Osteoblast (primary cell): ENCODE measurements around the gene PRKACA. TPM values are rescaled to one million over a fixed set of nuclear protein-coding genes. Genes with fewer than 3 reads are reported as not detected.
A peak's percentile ranks its signal among the peaks of the same experiment; 100 is the strongest.

Source experiments
- DNase-seq: peaks from one replicate; pipeline ENCODE4 v3.0.0; 2011; ENCODE audit warnings: low spot score, mixed read lengths; ENCODE audit not compliant: insufficient read length; ENCODE audit errors: missing footprints
- H2AFZ ChIP-seq: 2 replicates; pipeline ENCODE4 v1.6.0; 2011; ENCODE audit warnings: mild to moderate bottlenecking, low read length
- H3K27ac ChIP-seq: 2 replicates; pipeline ENCODE4 v1.5.1; 2011; ENCODE audit warnings: mild to moderate bottlenecking, low read depth, low read length, moderate library complexity
- H3K27me3 ChIP-seq: 2 replicates; pipeline ENCODE4 v1.6.0; 2012; ENCODE audit warnings: mild to moderate bottlenecking, control low read depth, inconsistent platforms, low read length, moderate library complexity; ENCODE audit not compliant: insufficient read depth
- H3K36me3 ChIP-seq: 2 replicates; pipeline ENCODE4 v1.5.1; 2011; ENCODE audit warnings: mild to moderate bottlenecking, low read length, control low read depth, moderate library complexity; ENCODE audit not compliant: insufficient read depth
- H3K4me1 ChIP-seq: 2 replicates; pipeline ENCODE4 v1.5.1; 2011; ENCODE audit warnings: mild to moderate bottlenecking, low read length, control low read depth, moderate library complexity; ENCODE audit not compliant: insufficient read depth
- H3K4me2 ChIP-seq: 2 replicates; pipeline ENCODE4 v1.6.0; 2011; ENCODE audit warnings: mild to moderate bottlenecking, low read length; ENCODE audit not compliant: insufficient read depth
- H3K4me3 ChIP-seq: fragments of 200-600 bp; sonication (generic); 3 replicates; pipeline ENCODE4 v1.5.1; 2012; ENCODE audit warnings: mild to moderate bottlenecking, low read length, inconsistent platforms; ENCODE audit not compliant: insufficient read depth
- H3K79me2 ChIP-seq: 2 replicates; pipeline ENCODE4 v1.6.0; 2012; ENCODE audit warnings: mild to moderate bottlenecking, low read length, control low read depth, inconsistent platforms; ENCODE audit not compliant: insufficient read depth
- H3K9me3 ChIP-seq: 2 replicates; pipeline ENCODE4 v1.5.1; 2011; ENCODE audit warnings: low read depth, low read length, control low read depth
- H4K20me1 ChIP-seq: 2 replicates; pipeline ENCODE4 v1.6.0; 2012; ENCODE audit warnings: mild to moderate bottlenecking, low read length, control low read depth; ENCODE audit not compliant: insufficient read depth
- CTCF ChIP-seq: IDR thresholded peaks from 2 replicates; pipeline ENCODE4 v1.5.1; 2011; ENCODE audit warnings: mild to moderate bottlenecking, low read depth, low read length, moderate library complexity; ENCODE audit errors: extremely low read depth
- total RNA-seq: library from RNA; depleted of rRNA; stranded (reverse); fragments of >200 nt; gene quantifications from 2 replicates; pipeline ENCODE4 v1.2.3, GENCODE V29; 2012

PRKACA gene
- total RNA-seq, 1 donor: 45.6 TPM

DNA sequence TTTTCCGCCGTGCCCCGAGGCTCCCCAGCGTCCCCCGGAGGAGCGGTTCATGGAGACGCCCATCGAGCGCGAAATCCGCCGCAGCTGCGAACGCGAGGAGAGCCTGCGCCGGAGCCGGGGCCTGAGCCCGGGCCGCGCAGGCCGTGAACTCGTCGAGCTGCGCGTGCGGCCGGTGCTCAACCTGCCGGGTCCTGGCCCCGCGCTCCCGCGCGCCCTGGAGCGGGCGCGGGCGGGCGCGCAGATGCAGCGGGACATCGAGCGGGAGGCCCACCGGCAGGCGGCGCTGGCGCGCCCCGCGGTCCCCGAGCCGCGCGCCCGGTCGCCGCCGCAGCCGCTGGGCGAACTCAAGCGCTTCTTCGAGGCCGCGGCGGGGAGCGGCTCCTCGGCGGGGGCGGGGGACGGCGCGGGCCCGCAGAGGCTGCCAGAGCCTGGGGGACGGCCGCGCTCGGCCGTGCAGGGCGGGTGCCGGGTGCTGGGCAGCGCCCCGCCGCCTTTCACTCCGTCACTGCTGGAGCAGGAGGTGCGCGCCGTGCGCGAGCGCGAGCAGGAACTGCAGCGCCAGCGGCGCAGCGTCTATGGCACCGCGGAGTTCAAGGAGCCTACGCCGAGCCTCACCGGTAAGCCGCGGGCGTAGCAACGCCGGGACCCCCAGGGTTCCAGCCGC, 44.2 kb downstream of the PRKACA start:
- Histone ChIP-seq H3K36me3 (no peaks in the 10 kb centered on the region), H3K27ac (no peak overlapping the region), H3K79me2 (no peaks in the 10 kb centered on the region), H3K4me1 (peaks cover 15% of the 10 kb centered on the region), H3K27me3 (no peaks in the 10 kb centered on the region), H3K4me2 (peak overlapping the region; percentile 96), H3K9me3 (no peaks in the 10 kb centered on the region), H4K20me1 (no peaks in the 10 kb centered on the region), H3K4me3 (peak overlapping the region; percentile 86), H2AFZ (peak overlapping the region; percentile 76)
- TF ChIP-seq CTCF: no peak
- DNase-seq: peak; percentile 96

- no peaks in the 10 kb centered on the region for H3K9me3 ChIP-seq
- H3K79me2 ChIP-seq: no peaks in the 10 kb centered on the region
- no peaks in the 10 kb centered on the region for H4K20me1 ChIP-seq
- H3K27ac ChIP-seq: no peak within 1 kb of the TSS
- no peaks in the 10 kb centered on the region for H3K27me3 ChIP-seq
- peaks cover 15% of the 10 kb centered on the region for H3K4me1 ChIP-seq
- H3K4me2 ChIP-seq: peak within 1 kb of the TSS; percentile 96
- peak within 1 kb of the TSS; percentile 91 for H2AFZ ChIP-seq
- DNase-seq: peak; percentile 57
- TF ChIP-seq CTCF: no peak
- peak within 1 kb of the TSS; percentile 86 for H3K4me3 ChIP-seq
- H3K36me3 ChIP-seq: no peaks in the 10 kb centered on the region
Observed at GRCh38 chr19:14072535-14073260, 44.9 kb downstream of the PRKACA start, which contains the start of gene MISP3. Gene MISP3, plus strand, starts transcription at chr19:14072786. Its CDS starts 524 bp downstream, at chr19:14073310.

DNA sequence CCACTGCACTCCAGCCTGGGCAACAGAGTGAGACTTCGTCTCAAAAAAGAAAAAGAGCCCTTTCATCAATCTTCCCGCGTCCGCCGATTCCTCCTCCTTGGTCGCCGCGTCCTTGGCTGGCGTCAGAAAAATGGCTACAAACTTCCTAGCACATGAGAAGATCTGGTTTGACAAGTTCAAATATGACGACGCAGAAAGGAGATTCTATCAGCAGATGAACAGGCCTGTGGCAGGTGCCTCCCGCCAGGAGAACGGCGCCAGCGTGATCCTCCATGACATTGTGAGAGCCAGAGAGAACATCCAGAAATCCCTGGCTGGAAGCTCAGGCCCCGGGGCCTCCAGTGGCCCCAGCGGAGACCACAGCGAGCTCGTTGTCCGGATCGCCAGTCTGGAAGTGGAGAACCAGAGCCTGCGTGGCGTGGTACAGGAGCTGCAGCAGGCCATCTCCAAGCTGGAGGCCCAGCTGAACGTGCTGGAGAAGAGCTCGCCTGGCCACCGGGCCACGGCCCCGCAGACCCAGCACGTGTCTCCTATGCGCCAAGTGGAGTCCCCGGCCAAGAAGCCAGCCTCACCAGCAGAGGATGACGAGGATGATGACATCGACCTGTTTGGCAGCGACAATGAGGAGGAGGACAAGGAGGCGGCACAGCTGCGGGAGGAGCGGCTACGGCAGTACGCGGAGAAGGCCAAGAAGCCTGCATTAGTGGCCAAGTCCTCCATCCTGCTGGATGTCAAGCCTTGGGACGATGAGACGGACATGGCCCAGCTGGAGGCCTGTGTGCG, 47.1 kb downstream of the PRKACA start:
- H3K79me2 ChIP-seq: no peaks in the 10 kb centered on the region
- H3K27me3 ChIP-seq: no peaks in the 10 kb centered on the region
- no peak overlapping the region for H3K4me3 ChIP-seq
- no peak overlapping the region for H3K27ac ChIP-seq
- peaks cover 14% of the 10 kb centered on the region for H3K4me1 ChIP-seq
- no peaks in the 10 kb centered on the region for H3K36me3 ChIP-seq
- no peak for DNase-seq
- H4K20me1 ChIP-seq: no peaks in the 10 kb centered on the region
- H3K4me2 ChIP-seq: no peak overlapping the region
- no peak for TF ChIP-seq CTCF
- H3K9me3 ChIP-seq: no peaks in the 10 kb centered on the region
- H2AFZ ChIP-seq: no peak overlapping the region

DNA sequence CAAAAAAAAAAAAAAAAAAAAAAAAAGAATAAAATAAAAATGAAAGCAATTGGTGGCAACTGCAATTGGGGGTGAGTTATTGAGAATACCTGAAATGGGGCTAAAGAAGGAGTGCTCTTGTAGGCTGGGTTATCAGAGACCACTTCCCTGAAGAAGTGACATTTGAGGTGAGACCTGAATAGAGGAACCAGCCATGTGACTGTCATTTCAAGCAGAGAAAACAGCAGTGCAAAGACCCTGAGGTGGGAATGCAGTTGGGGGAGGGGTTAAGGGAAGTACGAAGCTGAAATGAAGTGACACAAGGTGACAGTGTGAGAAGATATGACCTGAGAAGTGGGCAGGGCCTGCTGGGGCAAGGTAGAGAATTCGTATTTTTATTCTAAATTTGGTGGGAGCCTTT, 51.4 kb downstream of the PRKACA start:
- TF ChIP-seq CTCF: no peak
- H3K4me1 ChIP-seq: no peaks in the 10 kb centered on the region
- no peaks in the 10 kb centered on the region for H3K36me3 ChIP-seq
- H3K4me3 ChIP-seq: no peak overlapping the region
- no peaks in the 10 kb centered on the region for H3K79me2 ChIP-seq
- H4K20me1 ChIP-seq: no peaks in the 10 kb centered on the region
- H3K4me2 ChIP-seq: no peak overlapping the region
- no peak overlapping the region for H2AFZ ChIP-seq
- no peak for DNase-seq
- no peaks in the 10 kb centered on the region for H3K9me3 ChIP-seq
- no peak overlapping the region for H3K27ac ChIP-seq
- H3K27me3 ChIP-seq: no peaks in the 10 kb centered on the region
